AG04450 (cell line): Measurements from ENCODE around the gene DGKE. TPM values are rescaled to one million over a fixed set of nuclear protein-coding genes. Genes with fewer than 3 reads are reported as not detected.

Source experiments
- CTCF ChIA-PET: fragments of 300-600, 350-600 bp; formaldehyde crosslinking; extraction: SDS; loops from one replicate; lab custom pipeline; 2022; ENCODE audit warnings: antibody characterized with exemption, inconsistent platforms; lab: Charles Lee
- POLR2A ChIA-PET: fragments of 350-600 bp; formaldehyde crosslinking; extraction: SDS; loops from one replicate; lab custom pipeline; 2021; ENCODE audit warnings: antibody characterized with exemption, inconsistent platforms; lab: Yijun Ruan, JAX
- DNase-seq: peaks from one replicate; pipeline ENCODE4 v3.0.0-alpha.2; 2011; ENCODE audit warnings: low read depth, low spot score
- H3K27ac ChIP-seq: one replicate; pipeline ENCODE4 v1.5.1; 2012; ENCODE audit warnings: low read depth, low read length, control low read depth
- H3K27me3 ChIP-seq: one replicate; pipeline ENCODE4 v1.6.0; 2012; ENCODE audit warnings: low read length; ENCODE audit not compliant: control insufficient read depth, insufficient read depth
- H3K4me3 ChIP-seq: 2 replicates; pipeline ENCODE4 v1.5.1; 2011; ENCODE audit warnings: mild to moderate bottlenecking, low read depth, low read length, control low read depth
- H3K9me3 ChIP-seq: 2 replicates; pipeline ENCODE4 v1.5.1; 2012; ENCODE audit warnings: low read length; ENCODE audit not compliant: control insufficient read depth, insufficient read depth
- CTCF ChIP-seq: IDR thresholded peaks from 2 replicates; pipeline ENCODE4 v1.5.1; 2011; ENCODE audit warnings: low read depth, low read length, control low read depth, inconsistent platforms
- polyA plus RNA-seq: library from polyadenylated mRNA; depleted of rRNA; stranded (reverse); fragments of >200 nt; gene quantifications from 2 replicates; pipeline ENCODE4 v1.2.3, GENCODE V29; 2011

DGKE gene
- polyA plus RNA-seq, 1 experiment: 2.3 TPM

GRCh38 chr17:56892333-56892732 lies 58.4 kb downstream of the DGKE start:
- no peak for DNase-seq
- CTCF ChIA-PET: interaction anchor here (2.6 kb wide), 1 partner anchor 12 kb away, joined by 8 read pairs; no protein-coding TSS in a partner anchor
- TF ChIP-seq CTCF: no peak
- POLR2A ChIA-PET: no interaction called here
- no peak overlapping the region for H3K4me3 ChIP-seq
- H3K27ac ChIP-seq: no peak overlapping the region
- peaks cover 14% of the 10 kb centered on the region for H3K9me3 ChIP-seq
- no peaks in the 10 kb centered on the region for H3K27me3 ChIP-seq

- Histone ChIP-seq H3K27me3 (no peaks in the 10 kb centered on the region), H3K9me3 (peaks cover 3% of the 10 kb centered on the region), H3K4me3 (no peak overlapping the region), H3K27ac (no peak overlapping the region)
- DNase-seq: no peak
- TF ChIP-seq CTCF: no peak
- ChIA-PET POLR2A (no interaction called here), CTCF (interaction anchor here (2.6 kb wide), 1 partner anchor 11 kb away, joined by 8 read pairs; no protein-coding TSS in a partner anchor)
Observed at GRCh38 chr17:56893503-56893902, 59.6 kb downstream of the DGKE start.

GRCh38 chr17:56894859-56895455 lies 61.0 kb downstream of the DGKE start:
- TF ChIP-seq CTCF: no peak
- Histone ChIP-seq H3K4me3 (no peak overlapping the region), H3K27me3 (no peaks in the 10 kb centered on the region), H3K27ac (no peak overlapping the region), H3K9me3 (no peaks in the 10 kb centered on the region; the same call in 1 of the 2 replicates)
- no peak for DNase-seq
- ChIA-PET POLR2A (no interaction called here), CTCF (interaction anchor here (0.5 to 1.2 kb wide), 3 partner anchors 29 to 179 kb away, joined by 3 read pairs; no protein-coding TSS in a partner anchor)

- Histone ChIP-seq H3K27me3 (no peaks in the 10 kb centered on the region), H3K27ac (no peak overlapping the region), H3K4me3 (no peak overlapping the region), H3K9me3 (no peaks in the 10 kb centered on the region; the same call in 1 of the 2 replicates)
- TF ChIP-seq CTCF: no peak
- DNase-seq: no peak
- ChIA-PET CTCF (interaction anchor here (0.7 kb wide), 1 partner anchor 15 kb away, joined by 4 read pairs; no protein-coding TSS in a partner anchor), POLR2A (interaction anchor here (0.6 kb wide), 1 partner anchor 988 kb away, joined by 3 read pairs; no protein-coding TSS in a partner anchor)
Observed at GRCh38 chr17:56896217-56896967, 62.4 kb downstream of the DGKE start.

GRCh38 chr17:56896968-56897359 lies 63.0 kb downstream of the DGKE start:
- H3K27ac ChIP-seq: no peak overlapping the region
- no peaks in the 10 kb centered on the region; the same call in 1 of the 2 replicates for H3K9me3 ChIP-seq
- POLR2A ChIA-PET: interaction anchor here (0.6 kb wide), 1 partner anchor 987 kb away, joined by 3 read pairs; no protein-coding TSS in a partner anchor
- no peaks in the 10 kb centered on the region for H3K27me3 ChIP-seq
- no peak for TF ChIP-seq CTCF
- no peak overlapping the region for H3K4me3 ChIP-seq
- CTCF ChIA-PET: interaction anchor here (0.7 kb wide), 1 partner anchor 14 kb away, joined by 4 read pairs; no protein-coding TSS in a partner anchor
- DNase-seq: no peak
